DND-41 (cell line): ENCODE results near the gene DNAH11.

Experiments used
- ATAC-seq: fragments of 200-7000 bp; cut with Tn5 transposase; 3 replicates; pipeline ENCODE4 v1.9.1; 2021; ENCODE audit warnings: low read depth; ENCODE audit not compliant: insufficient read depth
- DNase-seq: peaks from one replicate; pipeline ENCODE4 v3.0.0-alpha.2; 2020
- H2AFZ ChIP-seq: 2 replicates; pipeline ENCODE4 v1.6.0; 2012; ENCODE audit warnings: low read depth, low read length
- H3K27ac ChIP-seq: 2 replicates; pipeline ENCODE4 v1.5.1; 2012; ENCODE audit warnings: low read length, inconsistent platforms
- H3K27me3 ChIP-seq: fragments of 200-600 bp; sonication (generic); 2 replicates; pipeline ENCODE4 v1.6.0; 2012; ENCODE audit warnings: low read length, mild to moderate bottlenecking, inconsistent platforms; ENCODE audit not compliant: insufficient read depth, poor library complexity
- H3K36me3 ChIP-seq: 2 replicates; pipeline ENCODE4 v1.5.1; 2012; ENCODE audit warnings: low read length, inconsistent platforms; ENCODE audit not compliant: insufficient read depth
- H3K4me1 ChIP-seq: 2 replicates; pipeline ENCODE4 v1.5.1; 2012; ENCODE audit warnings: mild to moderate bottlenecking, low read length; ENCODE audit not compliant: insufficient read depth
- H3K4me2 ChIP-seq: 2 replicates; pipeline ENCODE4 v1.6.0; 2012; ENCODE audit warnings: mild to moderate bottlenecking, moderate library complexity, low read length, inconsistent platforms; ENCODE audit not compliant: insufficient read depth
- H3K4me3 ChIP-seq, 2 experiments: fragments of 200-600 bp in 1 of 2; shearing (Covaris generic) in 1 of 2; 2 replicates each; pipeline ENCODE4 v1.5.1; 2012 to 2016; ENCODE audit warnings: inconsistent platforms in 2 of 2, low read length in 2 of 2, mild to moderate bottlenecking in 2 of 2, low read depth in 1 of 2, moderate library complexity in 1 of 2
- H3K79me2 ChIP-seq: 2 replicates; pipeline ENCODE4 v1.6.0; 2012; ENCODE audit warnings: low read length, inconsistent platforms; ENCODE audit not compliant: insufficient read depth
- H3K9ac ChIP-seq: 2 replicates; pipeline ENCODE4 v1.6.0; 2012; ENCODE audit warnings: low read depth, mild to moderate bottlenecking, inconsistent platforms, low read length, moderate library complexity
- H3K9me3 ChIP-seq: 2 replicates; pipeline ENCODE4 v1.5.1; 2012; ENCODE audit warnings: low read length, moderate library complexity, mild to moderate bottlenecking, inconsistent platforms; ENCODE audit not compliant: insufficient read depth, severe bottlenecking
- H4K20me1 ChIP-seq: 2 replicates; pipeline ENCODE4 v1.6.0; 2012; ENCODE audit warnings: low read length; ENCODE audit not compliant: insufficient read depth
- EZH2 ChIP-seq: IDR thresholded peaks from 3 replicates; pipeline ENCODE4 v1.6.1; 2012; ENCODE audit warnings: borderline replicate concordance, low read depth, mild to moderate bottlenecking, moderate library complexity, low read length, inconsistent platforms; ENCODE audit not compliant: severe bottlenecking
- TF ChIP-seq, protein P1 (sequence below): IDR thresholded peaks from 2 replicates; pipeline ENCODE4 v1.5.1; 2012; ENCODE audit warnings: borderline replicate concordance, low read length, moderate library complexity, mild to moderate bottlenecking; ENCODE audit not compliant: poor library complexity, severe bottlenecking; ENCODE audit errors: extremely low read depth

DNAH11 gene

DNA sequence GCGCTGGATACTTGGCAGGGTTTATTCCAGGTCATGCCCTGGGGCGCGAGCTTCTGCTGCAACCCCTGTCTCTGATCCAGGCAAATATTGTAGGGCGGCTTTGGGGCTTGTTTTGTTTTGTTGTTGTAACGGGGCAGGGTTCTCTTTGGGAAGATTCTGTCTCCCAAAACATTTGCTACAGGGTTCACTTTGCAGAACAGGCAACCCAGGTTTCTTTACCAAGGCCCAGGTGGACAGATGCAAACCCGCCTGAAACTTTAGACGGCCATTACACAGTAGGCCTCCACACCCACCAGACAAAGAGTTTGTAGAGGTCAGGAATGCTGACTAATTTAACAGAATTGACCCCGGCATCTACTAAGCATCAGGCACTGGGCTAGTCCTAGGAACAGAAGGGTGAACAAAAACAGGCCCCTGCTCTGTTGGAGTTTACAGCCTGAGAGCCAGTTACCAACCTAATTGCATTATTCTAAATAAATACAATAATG, 403.4 kb downstream of the DNAH11 start:
- H3K4me3 ChIP-seq, result no peak overlapping the region
- H3K4me2 ChIP-seq, result no peak overlapping the region
- H3K9me3 ChIP-seq, result no peaks in the 10 kb centered on the region
- DNase-seq, result no peak
- H2AFZ ChIP-seq, result no peak overlapping the region
- H4K20me1 ChIP-seq, result no peaks in the 10 kb centered on the region
- H3K9ac ChIP-seq, result no peak overlapping the region
- H3K79me2 ChIP-seq, result no peaks in the 10 kb centered on the region
- H3K36me3 ChIP-seq, result no peaks in the 10 kb centered on the region
- H3K4me1 ChIP-seq, result no peaks in the 10 kb centered on the region
- H3K27ac ChIP-seq, result no peak overlapping the region
- ATAC-seq, result no peak
- peaks cover 27% of the 10 kb centered on the region for H3K27me3 ChIP-seq
- TF ChIP-seq, protein P1, sequence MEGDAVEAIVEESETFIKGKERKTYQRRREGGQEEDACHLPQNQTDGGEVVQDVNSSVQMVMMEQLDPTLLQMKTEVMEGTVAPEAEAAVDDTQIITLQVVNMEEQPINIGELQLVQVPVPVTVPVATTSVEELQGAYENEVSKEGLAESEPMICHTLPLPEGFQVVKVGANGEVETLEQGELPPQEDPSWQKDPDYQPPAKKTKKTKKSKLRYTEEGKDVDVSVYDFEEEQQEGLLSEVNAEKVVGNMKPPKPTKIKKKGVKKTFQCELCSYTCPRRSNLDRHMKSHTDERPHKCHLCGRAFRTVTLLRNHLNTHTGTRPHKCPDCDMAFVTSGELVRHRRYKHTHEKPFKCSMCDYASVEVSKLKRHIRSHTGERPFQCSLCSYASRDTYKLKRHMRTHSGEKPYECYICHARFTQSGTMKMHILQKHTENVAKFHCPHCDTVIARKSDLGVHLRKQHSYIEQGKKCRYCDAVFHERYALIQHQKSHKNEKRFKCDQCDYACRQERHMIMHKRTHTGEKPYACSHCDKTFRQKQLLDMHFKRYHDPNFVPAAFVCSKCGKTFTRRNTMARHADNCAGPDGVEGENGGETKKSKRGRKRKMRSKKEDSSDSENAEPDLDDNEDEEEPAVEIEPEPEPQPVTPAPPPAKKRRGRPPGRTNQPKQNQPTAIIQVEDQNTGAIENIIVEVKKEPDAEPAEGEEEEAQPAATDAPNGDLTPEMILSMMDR, result no peak
- TF ChIP-seq EZH2, result no peak

DNA sequence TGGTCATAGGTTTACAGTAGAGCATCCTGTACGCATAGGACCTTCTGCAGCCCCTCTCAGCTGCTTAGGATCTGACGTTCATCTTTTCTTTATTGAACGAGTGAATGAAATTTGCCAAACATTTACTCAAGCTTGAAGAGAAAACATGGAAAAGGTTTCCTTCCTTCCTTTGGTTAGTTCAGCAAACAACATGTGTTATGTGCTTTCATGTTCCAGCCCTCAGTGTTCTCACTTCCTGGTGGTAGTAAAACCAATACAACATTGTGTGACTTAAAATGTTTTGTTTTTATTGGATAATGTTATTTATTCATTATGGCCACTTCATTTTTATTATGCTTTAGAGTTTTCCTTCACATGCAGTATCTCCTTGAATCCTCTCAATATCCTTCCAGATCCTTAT, 404.2 kb downstream of the DNAH11 start:
- TF ChIP-seq, protein P1, result no peak
- no peak for TF ChIP-seq EZH2
- DNase-seq (no peak), ATAC-seq (no peak)
- Histone ChIP-seq H3K9ac (no peak overlapping the region), H3K4me1 (no peaks in the 10 kb centered on the region), H3K36me3 (no peaks in the 10 kb centered on the region), H3K4me3 (no peak overlapping the region), H4K20me1 (no peaks in the 10 kb centered on the region), H3K27ac (no peak overlapping the region), H3K27me3 (peaks cover 24% of the 10 kb centered on the region), H3K4me2 (no peak overlapping the region), H3K79me2 (no peaks in the 10 kb centered on the region), H2AFZ (no peak overlapping the region), H3K9me3 (no peaks in the 10 kb centered on the region)

DNA sequence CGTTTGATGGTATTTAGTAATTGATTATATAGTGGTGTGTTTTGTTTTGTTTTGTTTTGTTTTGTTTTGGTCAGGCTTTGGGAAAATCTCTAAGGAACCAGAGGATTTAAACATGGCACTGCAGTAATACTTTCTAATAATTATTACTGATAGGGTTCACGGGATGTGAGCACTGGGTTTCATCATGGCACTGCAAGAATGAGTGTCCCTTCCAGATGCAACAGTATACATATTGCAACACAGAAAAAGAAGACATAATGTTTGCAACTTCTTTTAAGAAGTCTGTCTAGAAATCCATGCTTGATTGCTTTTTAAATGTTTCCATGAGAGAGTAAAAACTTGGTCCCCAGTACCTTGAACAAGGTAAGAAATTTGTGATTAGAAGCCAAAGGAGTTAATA, 405.1 kb downstream of the DNAH11 start:
- Histone ChIP-seq H3K79me2 (no peaks in the 10 kb centered on the region), H3K27me3 (peaks cover 23% of the 10 kb centered on the region), H3K27ac (no peak overlapping the region), H3K4me3 (no peak overlapping the region), H3K4me1 (no peaks in the 10 kb centered on the region), H2AFZ (no peak overlapping the region), H3K9ac (no peak overlapping the region), H4K20me1 (no peaks in the 10 kb centered on the region), H3K36me3 (no peaks in the 10 kb centered on the region), H3K4me2 (no peak overlapping the region), H3K9me3 (no peaks in the 10 kb centered on the region)
- no peak for ATAC-seq
- TF ChIP-seq, protein P1, result no peak
- no peak for TF ChIP-seq EZH2
- no peak for DNase-seq

DNA sequence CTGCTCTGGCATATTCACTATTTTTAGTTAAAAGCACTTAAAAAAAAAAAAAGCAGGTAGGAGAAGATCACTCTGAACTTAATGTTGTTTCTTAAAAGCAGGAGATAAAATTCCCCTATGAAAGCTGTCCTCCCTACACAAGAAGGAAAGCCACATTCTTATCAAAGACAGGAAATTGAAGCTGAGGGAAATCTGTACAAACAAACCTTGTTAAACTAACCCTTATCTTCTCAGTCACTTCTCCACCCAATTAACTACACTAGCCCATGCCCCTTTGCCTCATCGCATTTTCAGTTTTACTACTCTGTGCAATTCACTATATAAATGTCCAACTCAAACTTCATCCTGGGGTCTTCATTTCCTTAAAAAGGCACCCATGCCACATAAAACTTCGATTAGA, 405.5 kb downstream of the DNAH11 start:
- H3K36me3 ChIP-seq, result no peaks in the 10 kb centered on the region
- TF ChIP-seq EZH2, result no peak
- TF ChIP-seq, protein P1, result no peak
- H3K4me2 ChIP-seq, result no peak overlapping the region
- no peak overlapping the region for H3K9ac ChIP-seq
- H2AFZ ChIP-seq, result no peak overlapping the region
- H3K4me1 ChIP-seq, result no peaks in the 10 kb centered on the region
- H3K27ac ChIP-seq, result no peak overlapping the region
- no peak for ATAC-seq
- H3K79me2 ChIP-seq, result no peaks in the 10 kb centered on the region
- peaks cover 20% of the 10 kb centered on the region for H3K27me3 ChIP-seq
- no peaks in the 10 kb centered on the region for H3K9me3 ChIP-seq
- H4K20me1 ChIP-seq, result no peaks in the 10 kb centered on the region
- no peak for DNase-seq
- no peak overlapping the region for H3K4me3 ChIP-seq
